SK-N-SH treated with all-trans-retinoic acid at 6 μM for 48 hours (cell line): ENCODE data around the gene SLC25A33.
"Not testable (repeated sequence)": the region's sequence is repeated elsewhere in the genome, so short reads cannot be mapped to it uniquely, and the experiment has no call there.

ENCODE experiments used
- ATAC-seq: fragments of 200-7000 bp; cut with Tn5 transposase; 3 replicates; pipeline ENCODE4 v1.9.1; 2020; ENCODE audit warnings: mild to moderate bottlenecking, moderate library complexity
- ARNTL ChIP-seq: fragments of 450-650 bp; formaldehyde crosslinking; IDR thresholded peaks from 2 replicates; pipeline ENCODE4 v1.5.0; 2020; ENCODE audit warnings: low read depth, mild to moderate bottlenecking, moderate library complexity, borderline replicate concordance
- BACH2 ChIP-seq: fragments of 250-450 bp; sonication (Bioruptor Pico); IDR thresholded peaks from 2 replicates; pipeline ENCODE4 v1.9.0; 2021; ENCODE audit warnings: mild to moderate bottlenecking, borderline replicate concordance
- CSDC2 ChIP-seq: fragments of 250-450 bp; sonication (Bioruptor Pico); IDR thresholded peaks from 2 replicates; pipeline ENCODE4 v1.5.0; 2020; ENCODE audit warnings: mild to moderate bottlenecking, moderate library complexity
- ESRRG ChIP-seq: fragments of 250-450 bp; sonication (Bioruptor Pico); IDR thresholded peaks from 2 replicates; pipeline ENCODE4 v1.6.1; 2021; ENCODE audit warnings: mild to moderate bottlenecking
- GLIS3 ChIP-seq: fragments of 250-450 bp; sonication (Bioruptor Pico); IDR thresholded peaks from 2 replicates; pipeline ENCODE4 v1.5.0; 2020; ENCODE audit warnings: mild to moderate bottlenecking, moderate library complexity
- OSR1 ChIP-seq: fragments of 250-450 bp; sonication (Bioruptor Pico); IDR thresholded peaks from 2 replicates; pipeline ENCODE4 v1.8.0; 2022; ENCODE audit warnings: moderate library complexity, mild to moderate bottlenecking, inconsistent platforms
- PPARA ChIP-seq: fragments of 250-450 bp; sonication (Bioruptor Pico); IDR thresholded peaks from 2 replicates; pipeline ENCODE4 v1.5.0; 2020; ENCODE audit warnings: mild to moderate bottlenecking, borderline replicate concordance
- RARB ChIP-seq: fragments of 250-450 bp; sonication (Bioruptor Pico); IDR thresholded peaks from 2 replicates; pipeline ENCODE4 v1.8.0; 2021; ENCODE audit warnings: mild to moderate bottlenecking, moderate library complexity
- SNAI2 ChIP-seq: fragments of 250-450 bp; sonication (Bioruptor Pico); IDR thresholded peaks from 2 replicates; pipeline ENCODE4 v1.5.0; 2020; ENCODE audit warnings: mild to moderate bottlenecking, moderate library complexity
- TCF4 ChIP-seq: fragments of 250-450 bp; sonication (Bioruptor Pico); IDR thresholded peaks from 2 replicates; pipeline ENCODE4 v1.8.0; 2021; ENCODE audit warnings: mild to moderate bottlenecking, moderate library complexity, borderline replicate concordance
- TOX ChIP-seq: fragments of 250-450 bp; sonication (Bioruptor Pico); IDR thresholded peaks from 2 replicates; pipeline ENCODE4 v1.8.0; 2021; ENCODE audit warnings: mild to moderate bottlenecking, moderate library complexity, borderline replicate concordance
- ZFP3 ChIP-seq: fragments of 250-450 bp; sonication (Bioruptor Pico); IDR thresholded peaks from 2 replicates; pipeline ENCODE4 v1.5.0; 2020; ENCODE audit warnings: mild to moderate bottlenecking, moderate library complexity
- ZFP30 ChIP-seq: fragments of 450-650 bp; formaldehyde crosslinking; IDR thresholded peaks from 2 replicates; pipeline ENCODE4 v1.5.0; 2022; ENCODE audit warnings: mild to moderate bottlenecking, moderate library complexity
- ZNF565 ChIP-seq: fragments of 450-650 bp; formaldehyde crosslinking; conservative IDR thresholded peaks from 2 replicates; pipeline ENCODE4 v1.5.0; 2020; ENCODE audit warnings: low read depth, mild to moderate bottlenecking, moderate library complexity
- ZNF70 ChIP-seq: fragments of 450-650 bp; formaldehyde crosslinking; IDR thresholded peaks from 2 replicates; pipeline ENCODE4 v1.5.0; 2020; ENCODE audit warnings: mild to moderate bottlenecking, moderate library complexity
- TF ChIP-seq, protein P1 (sequence below): fragments of 250-450 bp; sonication (Bioruptor Pico); IDR thresholded peaks from 2 replicates; pipeline ENCODE4 v1.8.0; 2020; ENCODE audit warnings: mild to moderate bottlenecking, moderate library complexity, borderline replicate concordance
- TF ChIP-seq, protein P2 (sequence below): fragments of 250-450 bp; sonication (Bioruptor Pico); IDR thresholded peaks from 2 replicates; pipeline ENCODE4 v1.5.1; 2020; ENCODE audit warnings: low read depth, mild to moderate bottlenecking, moderate library complexity
- TF ChIP-seq, protein P3 (sequence below): fragments of 250-450 bp; sonication (Bioruptor Pico); IDR thresholded peaks from 2 replicates; pipeline ENCODE4 v1.5.0; 2020; ENCODE audit warnings: mild to moderate bottlenecking, moderate library complexity
- TF ChIP-seq, protein P4 (sequence below): fragments of 250-450 bp; sonication (Bioruptor Pico); IDR thresholded peaks from 2 replicates; pipeline ENCODE4 v1.5.1; 2021; ENCODE audit warnings: mild to moderate bottlenecking, moderate library complexity

SLC25A33 gene

DNA sequence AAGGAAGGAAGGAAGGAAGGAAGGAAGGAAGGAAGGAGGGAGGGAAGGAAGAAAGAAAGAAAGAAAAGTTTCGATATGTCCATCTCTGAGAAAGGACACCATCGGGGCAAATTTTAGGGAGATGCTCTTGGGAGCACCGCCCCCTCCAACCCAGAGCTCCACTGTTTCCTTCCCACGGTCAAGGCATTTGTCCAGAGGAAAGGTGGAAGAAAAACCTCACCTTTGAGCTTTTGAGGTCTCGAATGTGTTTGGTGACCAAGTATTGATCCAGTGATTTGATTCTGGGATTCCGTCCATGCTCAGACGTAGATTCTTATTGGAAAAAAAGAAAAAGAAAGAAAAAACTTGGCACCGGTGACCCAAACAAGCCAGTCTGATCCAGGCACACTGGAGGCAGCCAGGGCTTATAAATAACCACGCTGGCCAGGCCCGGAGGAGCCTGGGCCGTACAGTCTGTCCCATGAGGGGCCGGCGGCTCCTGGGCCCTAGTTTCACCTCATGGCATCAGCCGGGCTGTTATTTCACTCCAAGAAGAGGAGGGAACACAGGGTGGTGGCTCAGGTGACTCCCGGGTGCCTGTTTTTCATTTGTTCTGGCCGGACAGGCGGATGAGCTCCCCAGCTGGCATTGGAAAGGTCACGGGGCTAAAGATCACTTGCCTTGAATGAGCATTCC lies 36.1 kb upstream of the SLC25A33 start (continued):
- TF ChIP-seq, protein P1, sequence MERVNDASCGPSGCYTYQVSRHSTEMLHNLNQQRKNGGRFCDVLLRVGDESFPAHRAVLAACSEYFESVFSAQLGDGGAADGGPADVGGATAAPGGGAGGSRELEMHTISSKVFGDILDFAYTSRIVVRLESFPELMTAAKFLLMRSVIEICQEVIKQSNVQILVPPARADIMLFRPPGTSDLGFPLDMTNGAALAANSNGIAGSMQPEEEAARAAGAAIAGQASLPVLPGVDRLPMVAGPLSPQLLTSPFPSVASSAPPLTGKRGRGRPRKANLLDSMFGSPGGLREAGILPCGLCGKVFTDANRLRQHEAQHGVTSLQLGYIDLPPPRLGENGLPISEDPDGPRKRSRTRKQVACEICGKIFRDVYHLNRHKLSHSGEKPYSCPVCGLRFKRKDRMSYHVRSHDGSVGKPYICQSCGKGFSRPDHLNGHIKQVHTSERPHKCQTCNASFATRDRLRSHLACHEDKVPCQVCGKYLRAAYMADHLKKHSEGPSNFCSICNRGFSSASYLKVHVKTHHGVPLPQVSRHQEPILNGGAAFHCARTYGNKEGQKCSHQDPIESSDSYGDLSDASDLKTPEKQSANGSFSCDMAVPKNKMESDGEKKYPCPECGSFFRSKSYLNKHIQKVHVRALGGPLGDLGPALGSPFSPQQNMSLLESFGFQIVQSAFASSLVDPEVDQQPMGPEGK (CRISPR knock-in tag), result no peak
- no peak for TF ChIP-seq CSDC2 (CRISPR knock-in tag)

DNA sequence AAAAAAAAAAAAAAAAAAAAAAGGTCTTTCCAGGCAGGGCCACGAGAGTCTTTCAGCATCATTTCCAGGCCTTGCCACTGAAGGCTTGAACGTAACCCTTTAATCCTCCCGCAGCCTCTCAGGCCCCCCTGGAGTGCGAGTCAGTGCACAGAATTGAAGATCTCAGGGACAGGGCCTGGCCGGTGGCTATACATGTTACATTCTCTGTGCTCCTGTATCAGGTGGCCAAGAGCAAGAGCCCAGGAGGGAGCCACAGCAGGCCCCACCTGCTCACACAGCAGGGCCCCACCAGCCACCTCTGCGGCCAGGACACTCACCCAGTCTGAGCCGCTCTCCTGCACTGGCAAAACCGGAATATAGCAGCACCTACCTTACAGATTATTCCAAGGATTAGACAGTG lies 34.1 kb upstream of the SLC25A33 start:
- TF ChIP-seq ZNF70 (CRISPR knock-in tag) (no peak), SNAI2 (CRISPR knock-in tag) (no peak), ZNF565 (CRISPR knock-in tag) (no peak), TOX (CRISPR knock-in tag) (no peak)
- TF ChIP-seq, protein P2, sequence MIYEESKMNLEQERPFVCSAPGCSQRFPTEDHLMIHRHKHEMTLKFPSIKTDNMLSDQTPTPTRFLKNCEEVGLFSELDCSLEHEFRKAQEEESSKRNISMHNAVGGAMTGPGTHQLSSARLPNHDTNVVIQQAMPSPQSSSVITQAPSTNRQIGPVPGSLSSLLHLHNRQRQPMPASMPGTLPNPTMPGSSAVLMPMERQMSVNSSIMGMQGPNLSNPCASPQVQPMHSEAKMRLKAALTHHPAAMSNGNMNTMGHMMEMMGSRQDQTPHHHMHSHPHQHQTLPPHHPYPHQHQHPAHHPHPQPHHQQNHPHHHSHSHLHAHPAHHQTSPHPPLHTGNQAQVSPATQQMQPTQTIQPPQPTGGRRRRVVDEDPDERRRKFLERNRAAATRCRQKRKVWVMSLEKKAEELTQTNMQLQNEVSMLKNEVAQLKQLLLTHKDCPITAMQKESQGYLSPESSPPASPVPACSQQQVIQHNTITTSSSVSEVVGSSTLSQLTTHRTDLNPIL, result no peak
- no peak for ATAC-seq

DNA sequence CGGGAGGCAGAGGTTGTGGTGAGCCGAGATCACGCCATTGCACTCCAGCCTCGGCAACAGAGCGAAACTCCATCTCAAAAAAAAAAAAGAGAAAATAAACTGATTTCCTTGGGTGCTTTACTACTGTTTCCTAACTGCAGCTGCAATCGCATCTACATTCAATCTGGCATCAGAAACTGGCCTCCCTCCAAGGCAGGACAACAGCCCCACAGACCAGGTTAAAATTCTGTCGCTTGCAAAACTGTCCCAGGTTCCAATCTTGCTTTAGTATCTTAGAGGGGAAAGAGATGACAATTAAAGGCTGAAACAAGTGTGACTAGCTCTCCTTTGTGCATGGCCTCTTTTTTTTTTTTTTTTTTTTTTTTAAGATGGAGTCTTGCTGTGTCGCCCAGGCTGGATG lies 32.4 kb upstream of the SLC25A33 start:
- no peak for ATAC-seq
- TF ChIP-seq, protein P1 (CRISPR knock-in tag), result no peak
- TF ChIP-seq GLIS3 (CRISPR knock-in tag), result no peak
- TF ChIP-seq BACH2 (CRISPR knock-in tag), result no peak
- TF ChIP-seq, protein P3, sequence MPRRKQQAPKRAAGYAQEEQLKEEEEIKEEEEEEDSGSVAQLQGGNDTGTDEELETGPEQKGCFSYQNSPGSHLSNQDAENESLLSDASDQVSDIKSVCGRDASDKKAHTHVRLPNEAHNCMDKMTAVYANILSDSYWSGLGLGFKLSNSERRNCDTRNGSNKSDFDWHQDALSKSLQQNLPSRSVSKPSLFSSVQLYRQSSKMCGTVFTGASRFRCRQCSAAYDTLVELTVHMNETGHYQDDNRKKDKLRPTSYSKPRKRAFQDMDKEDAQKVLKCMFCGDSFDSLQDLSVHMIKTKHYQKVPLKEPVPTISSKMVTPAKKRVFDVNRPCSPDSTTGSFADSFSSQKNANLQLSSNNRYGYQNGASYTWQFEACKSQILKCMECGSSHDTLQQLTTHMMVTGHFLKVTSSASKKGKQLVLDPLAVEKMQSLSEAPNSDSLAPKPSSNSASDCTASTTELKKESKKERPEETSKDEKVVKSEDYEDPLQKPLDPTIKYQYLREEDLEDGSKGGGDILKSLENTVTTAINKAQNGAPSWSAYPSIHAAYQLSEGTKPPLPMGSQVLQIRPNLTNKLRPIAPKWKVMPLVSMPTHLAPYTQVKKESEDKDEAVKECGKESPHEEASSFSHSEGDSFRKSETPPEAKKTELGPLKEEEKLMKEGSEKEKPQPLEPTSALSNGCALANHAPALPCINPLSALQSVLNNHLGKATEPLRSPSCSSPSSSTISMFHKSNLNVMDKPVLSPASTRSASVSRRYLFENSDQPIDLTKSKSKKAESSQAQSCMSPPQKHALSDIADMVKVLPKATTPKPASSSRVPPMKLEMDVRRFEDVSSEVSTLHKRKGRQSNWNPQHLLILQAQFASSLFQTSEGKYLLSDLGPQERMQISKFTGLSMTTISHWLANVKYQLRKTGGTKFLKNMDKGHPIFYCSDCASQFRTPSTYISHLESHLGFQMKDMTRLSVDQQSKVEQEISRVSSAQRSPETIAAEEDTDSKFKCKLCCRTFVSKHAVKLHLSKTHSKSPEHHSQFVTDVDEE (CRISPR knock-in tag), result no peak
- no peak for TF ChIP-seq OSR1 (CRISPR knock-in tag)
- TF ChIP-seq ARNTL (CRISPR knock-in tag), result no peak
- no peak for TF ChIP-seq ZFP3
- TF ChIP-seq RARB (CRISPR knock-in tag), result no peak
- TF ChIP-seq, protein P2, result no peak
- TF ChIP-seq SNAI2 (CRISPR knock-in tag), result no peak

DNA sequence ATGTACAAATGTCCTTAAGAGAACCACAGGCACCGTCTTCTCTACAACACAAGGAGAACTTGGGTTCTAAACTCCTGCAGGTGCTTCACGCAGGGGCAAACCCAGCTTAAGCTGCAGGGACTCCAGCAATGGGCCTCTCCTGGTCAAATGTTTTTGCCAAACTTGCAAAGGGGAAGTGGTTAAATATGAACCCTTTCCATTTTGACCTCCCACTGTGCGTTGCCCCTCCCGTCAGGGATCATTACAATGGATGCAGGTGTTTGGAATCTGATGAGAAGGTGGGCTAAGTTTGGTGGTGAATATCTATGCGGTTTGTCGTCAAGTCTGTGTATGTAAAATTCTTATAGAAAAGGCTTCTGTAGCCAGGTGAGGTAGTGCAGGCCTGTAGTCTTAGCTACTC lies 29.1 kb upstream of the SLC25A33 start:
- TF ChIP-seq TCF4 (CRISPR knock-in tag), result no peak
- TF ChIP-seq PPARA, result no peak
- no peak for TF ChIP-seq OSR1 (CRISPR knock-in tag)
- no peak for TF ChIP-seq TOX (CRISPR knock-in tag)
- TF ChIP-seq, protein P4, sequence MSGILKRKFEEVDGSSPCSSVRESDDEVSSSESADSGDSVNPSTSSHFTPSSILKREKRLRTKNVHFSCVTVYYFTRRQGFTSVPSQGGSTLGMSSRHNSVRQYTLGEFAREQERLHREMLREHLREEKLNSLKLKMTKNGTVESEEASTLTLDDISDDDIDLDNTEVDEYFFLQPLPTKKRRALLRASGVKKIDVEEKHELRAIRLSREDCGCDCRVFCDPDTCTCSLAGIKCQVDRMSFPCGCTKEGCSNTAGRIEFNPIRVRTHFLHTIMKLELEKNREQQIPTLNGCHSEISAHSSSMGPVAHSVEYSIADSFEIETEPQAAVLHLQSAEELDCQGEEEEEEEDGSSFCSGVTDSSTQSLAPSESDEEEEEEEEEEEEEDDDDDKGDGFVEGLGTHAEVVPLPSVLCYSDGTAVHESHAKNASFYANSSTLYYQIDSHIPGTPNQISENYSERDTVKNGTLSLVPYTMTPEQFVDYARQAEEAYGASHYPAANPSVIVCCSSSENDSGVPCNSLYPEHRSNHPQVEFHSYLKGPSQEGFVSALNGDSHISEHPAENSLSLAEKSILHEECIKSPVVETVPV, result no peak
- no peak for TF ChIP-seq RARB (CRISPR knock-in tag)
- no peak for TF ChIP-seq BACH2 (CRISPR knock-in tag)
- TF ChIP-seq ESRRG, result no peak
- TF ChIP-seq CSDC2 (CRISPR knock-in tag), result no peak
- no peak for TF ChIP-seq ZNF70 (CRISPR knock-in tag)
- TF ChIP-seq ZFP30, result no peak
- TF ChIP-seq, protein P3 (CRISPR knock-in tag), result no peak
- ATAC-seq, result no peak

DNA sequence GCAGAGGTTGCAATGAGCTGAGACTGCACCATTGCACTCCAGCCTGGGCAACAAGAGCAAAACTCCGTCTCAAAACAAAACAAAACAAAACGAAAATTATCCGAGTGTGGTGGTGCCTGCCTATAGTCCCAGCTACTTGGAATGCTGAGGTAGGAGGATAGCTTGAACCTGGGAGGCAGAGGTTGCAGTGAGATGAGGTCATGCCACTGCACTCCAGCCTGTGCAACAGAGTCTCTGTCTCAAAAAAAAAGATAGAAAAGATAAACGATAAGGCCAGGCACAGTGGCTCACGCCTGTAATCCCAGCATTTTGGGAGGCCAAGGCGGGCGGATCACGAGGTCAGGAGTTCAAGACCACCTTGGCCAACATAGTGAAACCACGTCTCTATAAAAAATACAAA lies 23.7 kb upstream of the SLC25A33 start:
- not testable (repeated sequence) for ATAC-seq
